Fibroblast of lung (primary cell): ENCODE data around the gene NEUROD1. TPM values are rescaled to one million over a fixed set of nuclear protein-coding genes. Genes with fewer than 3 reads are reported as not detected.

Source experiments
- DNase-seq, 2 donors: peaks; one replicate each; pipeline versions ENCODE4 v3.0.0 to v3.0.0-alpha.2; 2010; ENCODE audit warnings: low read depth in 2 of 2
- H2AFZ ChIP-seq: 2 replicates; pipeline ENCODE4 v1.5.1; 2012; ENCODE audit warnings: low read length, control low read depth, inconsistent platforms
- H3K27ac ChIP-seq: 2 replicates; pipeline ENCODE4 v1.5.1; 2011; ENCODE audit warnings: low read length, control low read depth; ENCODE audit not compliant: insufficient read depth
- H3K27me3 ChIP-seq: 2 replicates; pipeline ENCODE4 v1.5.1; 2011; ENCODE audit warnings: mild to moderate bottlenecking, low read length; ENCODE audit not compliant: control insufficient read depth, insufficient read depth
- H3K36me3 ChIP-seq: 2 replicates; pipeline ENCODE4 v1.5.1; 2011; ENCODE audit warnings: low read length; ENCODE audit not compliant: control insufficient read depth, insufficient read depth
- H3K4me1 ChIP-seq: 2 replicates; pipeline ENCODE4 v1.5.1; 2011; ENCODE audit warnings: low read length; ENCODE audit not compliant: control insufficient read depth, insufficient read depth; ENCODE audit errors: extremely low read depth
- H3K4me2 ChIP-seq: 2 replicates; pipeline ENCODE4 v1.5.1; 2011; ENCODE audit warnings: low read length, control low read depth; ENCODE audit not compliant: insufficient read depth; ENCODE audit errors: extremely low read depth
- H3K4me3 ChIP-seq, 4 experiments: fragments of 200-600 bp in 1 of 4; sonication (generic) in 1 of 4; replicated peaks in 1 of 4; 2 replicates each; pipeline ENCODE4 v1.5.1; 2011 to 2016; ENCODE audit warnings: low read length in 4 of 4, low read depth in 3 of 4, mild to moderate bottlenecking in 3 of 4, control low read depth in 2 of 4, inconsistent platforms in 1 of 4, mixed read lengths in 1 of 4; ENCODE audit not compliant: insufficient read depth in 1 of 4; ENCODE audit errors: control extremely low read depth in 1 of 4
- H3K79me2 ChIP-seq: 2 replicates; pipeline ENCODE4 v1.5.1; 2012; ENCODE audit warnings: mild to moderate bottlenecking, low read length, inconsistent platforms; ENCODE audit not compliant: control insufficient read depth, insufficient read depth
- H3K9ac ChIP-seq: 2 replicates; pipeline ENCODE4 v1.5.1; 2011; ENCODE audit warnings: mild to moderate bottlenecking, low read length, control low read depth; ENCODE audit not compliant: insufficient read depth
- H3K9me3 ChIP-seq: 2 replicates; pipeline ENCODE4 v1.5.1; 2012; ENCODE audit warnings: low read depth, low read length; ENCODE audit not compliant: control insufficient read depth, insufficient read depth
- H4K20me1 ChIP-seq: 2 replicates; pipeline ENCODE4 v1.5.1; 2011; ENCODE audit warnings: low read length; ENCODE audit not compliant: control insufficient read depth, insufficient read depth; ENCODE audit errors: extremely low read depth
- EZH2 ChIP-seq: IDR thresholded peaks from 2 replicates; pipeline ENCODE4 v1.5.1; 2012; ENCODE audit warnings: low read length, control low read depth, mild to moderate bottlenecking; ENCODE audit errors: missing control alignments
- polyA minus RNA-seq: library from RNA; depleted of rRNA, polyadenylated mRNA; stranded (reverse); fragments of >200 nt; gene quantifications from 2 replicates; pipeline ENCODE4 v1.2.3, GENCODE V29; 2011; ENCODE audit warnings: low replicate concordance
- polyA plus RNA-seq, 2 donors: library from polyadenylated mRNA; depleted of rRNA in 1 of 2; stranded (reverse) in 1 of 2; unstranded in 1 of 2; fragments of >200 nt; gene quantifications; 2 replicates each; pipeline ENCODE4 v1.2.1, GENCODE V29; 2011 to 2012; ENCODE audit warnings: missing spikeins in 1 of 2
- total RNA-seq: library from RNA; depleted of rRNA; stranded (reverse); fragments of >200 nt; gene quantifications from 2 replicates; pipeline ENCODE4 v1.2.1, GENCODE V29; 2014
- TF ChIP-seq, protein P1 (sequence below), 2 donors: IDR thresholded peaks in 1 of 2; conservative IDR thresholded peaks in 1 of 2; 1 replicate in 1 of 2; 2 replicates in 1 of 2; pipeline ENCODE4 v1.5.1; 2011 to 2012; ENCODE audit warnings: low read length in 2 of 2, control low read depth in 1 of 2, inconsistent platforms in 1 of 2, low read depth in 1 of 2, mild to moderate bottlenecking in 1 of 2

Gene NEUROD1
- total RNA-seq (not detected in 2 replicates), polyA plus RNA-seq (not detected in 2 replicates), polyA minus RNA-seq (not detected in 2 replicates)
- not detected in 2 replicates for polyA plus RNA-seq (2012)

DNA sequence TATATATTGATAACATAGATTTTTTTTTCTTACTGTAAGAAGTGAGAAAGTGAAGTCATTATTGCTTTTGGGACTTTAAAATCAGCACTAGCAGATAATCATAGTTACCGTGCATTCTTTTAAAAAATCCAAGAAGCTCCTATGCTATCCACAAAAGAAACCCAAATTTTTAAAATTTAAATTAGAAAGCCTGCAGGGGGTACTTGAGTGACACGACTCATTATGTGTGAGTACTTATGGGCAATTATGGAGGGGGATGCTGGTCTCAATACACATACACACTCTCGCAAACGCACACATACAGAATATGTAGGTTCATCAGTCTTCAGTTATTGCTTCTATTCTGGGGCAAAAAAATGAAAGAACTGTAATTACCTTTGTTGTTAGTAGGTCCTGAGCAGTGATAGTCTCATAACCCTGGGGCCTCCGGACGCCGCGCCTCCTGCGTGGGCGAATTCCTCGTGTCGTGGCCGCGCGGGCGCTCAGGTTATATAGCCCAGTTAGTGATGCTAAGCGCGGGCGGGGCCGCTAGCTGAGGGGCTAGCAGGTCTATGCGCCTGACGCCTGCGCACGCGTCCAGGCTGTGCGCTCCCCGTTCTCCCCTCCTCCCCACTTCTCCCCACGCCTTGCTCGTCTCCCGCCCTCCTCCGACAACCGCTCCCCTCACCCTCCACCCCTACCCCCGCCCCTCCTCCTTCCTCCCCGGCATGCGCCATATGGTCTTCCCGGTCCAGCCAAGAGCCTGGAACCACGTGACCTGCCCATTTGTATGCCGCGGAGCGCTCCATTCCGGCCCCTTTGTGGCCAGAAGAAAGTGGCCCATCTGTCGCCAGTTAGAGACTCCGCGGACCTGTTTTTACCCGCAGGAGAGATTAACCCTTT lies at the start of gene NEUROD1:
TSS of gene NEUROD1 (minus strand) at position 463 of the 882 bp plus-strand sequence. CDS start 1,657 bp downstream, outside the sequence.
- Histone ChIP-seq H3K9ac (no peak within 1 kb of the TSS), H3K79me2 (no peaks in the 10 kb centered on the region), H3K4me3 (peak within 1 kb of the TSS in 3 of 4 experiments; percentile 4 to 27 (median 17)), H3K4me1 (peaks cover 3% of the 10 kb centered on the region), H3K27ac (no peak within 1 kb of the TSS), H4K20me1 (no peaks in the 10 kb centered on the region), H3K4me2 (peak within 1 kb of the TSS; percentile 51), H3K9me3 (no peaks in the 10 kb centered on the region), H3K36me3 (no peaks in the 10 kb centered on the region), H2AFZ (no peak within 1 kb of the TSS), H3K27me3 (peaks cover 73% of the 10 kb centered on the region)
- TF ChIP-seq, protein P1, sequence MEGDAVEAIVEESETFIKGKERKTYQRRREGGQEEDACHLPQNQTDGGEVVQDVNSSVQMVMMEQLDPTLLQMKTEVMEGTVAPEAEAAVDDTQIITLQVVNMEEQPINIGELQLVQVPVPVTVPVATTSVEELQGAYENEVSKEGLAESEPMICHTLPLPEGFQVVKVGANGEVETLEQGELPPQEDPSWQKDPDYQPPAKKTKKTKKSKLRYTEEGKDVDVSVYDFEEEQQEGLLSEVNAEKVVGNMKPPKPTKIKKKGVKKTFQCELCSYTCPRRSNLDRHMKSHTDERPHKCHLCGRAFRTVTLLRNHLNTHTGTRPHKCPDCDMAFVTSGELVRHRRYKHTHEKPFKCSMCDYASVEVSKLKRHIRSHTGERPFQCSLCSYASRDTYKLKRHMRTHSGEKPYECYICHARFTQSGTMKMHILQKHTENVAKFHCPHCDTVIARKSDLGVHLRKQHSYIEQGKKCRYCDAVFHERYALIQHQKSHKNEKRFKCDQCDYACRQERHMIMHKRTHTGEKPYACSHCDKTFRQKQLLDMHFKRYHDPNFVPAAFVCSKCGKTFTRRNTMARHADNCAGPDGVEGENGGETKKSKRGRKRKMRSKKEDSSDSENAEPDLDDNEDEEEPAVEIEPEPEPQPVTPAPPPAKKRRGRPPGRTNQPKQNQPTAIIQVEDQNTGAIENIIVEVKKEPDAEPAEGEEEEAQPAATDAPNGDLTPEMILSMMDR (conservative IDR thresholded peaks at IDR 0.05 in 1 of 2, IDR thresholded peaks at IDR 0.05 in 1 of 2; ENCODE audit: low read depth in 1 of 2, low read length in 2 of 2), result no peak
- TF ChIP-seq EZH2, result no peak
- peak in 1 of 2 donors; percentile 6 for DNase-seq

DNA sequence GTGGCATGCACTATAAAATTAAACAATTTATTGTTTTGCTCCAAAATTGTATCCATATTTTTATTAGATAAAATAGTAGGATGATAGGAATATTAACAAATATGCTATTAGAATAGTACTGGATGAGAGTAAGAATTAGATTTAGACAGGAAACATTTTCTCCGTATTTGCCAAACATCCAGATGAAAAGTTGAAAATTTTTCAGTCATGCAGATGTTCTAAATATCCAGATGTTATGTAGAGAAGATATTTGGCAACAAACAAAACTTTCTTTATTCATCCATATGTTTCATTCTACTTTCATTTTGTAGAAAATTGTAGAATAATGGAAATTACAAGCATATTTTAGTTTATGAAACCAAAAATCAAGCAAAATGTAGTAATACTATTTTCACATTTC lies 45.2 kb upstream of the NEUROD1 start:
- H2AFZ ChIP-seq, result no peak overlapping the region
- H3K79me2 ChIP-seq, result no peaks in the 10 kb centered on the region
- no peak overlapping the region for H3K9ac ChIP-seq
- H3K9me3 ChIP-seq, result no peaks in the 10 kb centered on the region
- TF ChIP-seq, protein P1 (conservative IDR thresholded peaks at IDR 0.05 in 1 of 2, IDR thresholded peaks at IDR 0.05 in 1 of 2; ENCODE audit: low read depth in 1 of 2, low read length in 2 of 2), result no peak
- TF ChIP-seq EZH2, result no peak
- no peak overlapping the region for H3K4me3 ChIP-seq
- peaks cover 2% of the 10 kb centered on the region for H3K27me3 ChIP-seq
- no peak overlapping the region for H3K4me2 ChIP-seq
- H4K20me1 ChIP-seq, result no peaks in the 10 kb centered on the region
- DNase-seq, result no peak
- H3K27ac ChIP-seq, result no peak overlapping the region
- H3K36me3 ChIP-seq, result no peaks in the 10 kb centered on the region
- no peaks in the 10 kb centered on the region for H3K4me1 ChIP-seq

DNA sequence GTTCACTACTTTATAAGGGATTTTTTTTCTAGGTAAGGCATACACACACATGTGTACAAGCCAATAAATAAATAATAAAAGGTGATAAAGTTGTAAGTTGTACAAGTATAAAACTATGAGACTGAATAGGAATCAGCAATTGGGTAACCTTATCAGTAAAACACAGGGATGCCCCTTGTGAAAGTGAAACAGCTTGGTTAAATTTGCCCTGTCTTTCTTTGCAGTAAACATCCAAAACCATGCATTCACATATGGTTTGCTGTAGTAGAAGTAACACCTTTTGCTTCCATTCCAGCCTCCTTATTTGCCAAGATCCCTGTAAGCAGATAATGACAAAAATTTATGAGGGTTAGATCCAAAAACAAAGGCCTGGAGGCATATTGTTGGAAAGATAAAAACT lies 44.3 kb upstream of the NEUROD1 start:
- no peak overlapping the region for H3K9ac ChIP-seq
- H3K4me3 ChIP-seq, result no peak overlapping the region
- H2AFZ ChIP-seq, result no peak overlapping the region
- no peaks in the 10 kb centered on the region for H3K79me2 ChIP-seq
- no peak for DNase-seq
- H3K27me3 ChIP-seq, result peaks cover 2% of the 10 kb centered on the region
- no peaks in the 10 kb centered on the region for H3K4me1 ChIP-seq
- H3K4me2 ChIP-seq, result no peak overlapping the region
- no peaks in the 10 kb centered on the region for H3K9me3 ChIP-seq
- H3K36me3 ChIP-seq, result no peaks in the 10 kb centered on the region
- no peak overlapping the region for H3K27ac ChIP-seq
- TF ChIP-seq, protein P1 (conservative IDR thresholded peaks at IDR 0.05 in 1 of 2, IDR thresholded peaks at IDR 0.05 in 1 of 2; ENCODE audit: low read depth in 1 of 2, low read length in 2 of 2), result no peak
- no peak for TF ChIP-seq EZH2
- no peaks in the 10 kb centered on the region for H4K20me1 ChIP-seq
